ENCODE data around the gene USF1. TPM values are rescaled to one million over a fixed set of nuclear protein-coding genes. Genes with fewer than 3 reads are reported as not detected.
A peak's percentile ranks its signal among the peaks of the same experiment; 100 is the strongest.

The USF1 gene, protein sequence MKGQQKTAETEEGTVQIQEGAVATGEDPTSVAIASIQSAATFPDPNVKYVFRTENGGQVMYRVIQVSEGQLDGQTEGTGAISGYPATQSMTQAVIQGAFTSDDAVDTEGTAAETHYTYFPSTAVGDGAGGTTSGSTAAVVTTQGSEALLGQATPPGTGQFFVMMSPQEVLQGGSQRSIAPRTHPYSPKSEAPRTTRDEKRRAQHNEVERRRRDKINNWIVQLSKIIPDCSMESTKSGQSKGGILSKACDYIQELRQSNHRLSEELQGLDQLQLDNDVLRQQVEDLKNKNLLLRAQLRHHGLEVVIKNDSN
- 10 to 100 TPM; 57.9 to 69.4 TPM for total RNA-seq

GRCh38 chr1:161045736-161046604, at the start of gene USF1:
Gene USF1 (minus strand): TSS chr1:161045977. CDS start chr1:161043275, 2,702 bp downstream.
- peak within 1 kb of the TSS; percentile 88 for H3K4me3 ChIP-seq
- H3K4me1 ChIP-seq (ENCODE audit: control insufficient read depth in 1 of 2, low read depth in 2 of 2): peaks cover 9 to 18% of the 10 kb centered on the region in 2 donors
- H3K36me3 ChIP-seq: peaks cover 22% of the 10 kb centered on the region
- DNase-seq (ENCODE audit: low spot score) (peak; percentile 77), ATAC-seq (ENCODE audit: insufficient number of reproducible peaks, low FRiP score, low read depth) (peak; percentile 95)
- no peaks in the 10 kb centered on the region for H3K27me3 ChIP-seq (replicated peaks; ENCODE audit: insufficient read depth)
- H3K9me3 ChIP-seq: no peaks in the 10 kb centered on the region
- no peak for TF ChIP-seq CTCF (IDR thresholded peaks at IDR 0.05)
- peak within 1 kb of the TSS; percentile 93 to 94 for H3K27ac ChIP-seq

- Histone ChIP-seq H3K4me1 (ENCODE audit: control insufficient read depth in 1 of 2, low read depth in 2 of 2) (peaks cover 2 to 21% of the 10 kb centered on the region in 2 donors), H3K36me3 (no peaks in the 10 kb centered on the region), H3K4me3 (no peak overlapping the region), H3K27me3 (replicated peaks; ENCODE audit: insufficient read depth) (no peaks in the 10 kb centered on the region), H3K9me3 (no peaks in the 10 kb centered on the region), H3K27ac (no peak overlapping the region)
- ATAC-seq (ENCODE audit: insufficient number of reproducible peaks, low FRiP score, low read depth) (no peak), DNase-seq (ENCODE audit: low spot score) (no peak)
- TF ChIP-seq CTCF (IDR thresholded peaks at IDR 0.05): no peak
Observed at GRCh38 chr1:161095230-161095629, 49.5 kb upstream of the USF1 start.

- no peak overlapping the region for H3K4me3 ChIP-seq
- ATAC-seq (ENCODE audit: insufficient number of reproducible peaks, low FRiP score, low read depth) (no peak), DNase-seq (ENCODE audit: low spot score) (no peak)
- peaks cover 2 to 21% of the 10 kb centered on the region in 2 donors for H3K4me1 ChIP-seq (ENCODE audit: control insufficient read depth in 1 of 2, low read depth in 2 of 2)
- H3K27ac ChIP-seq: no peak overlapping the region
- H3K9me3 ChIP-seq: no peaks in the 10 kb centered on the region
- H3K27me3 ChIP-seq (replicated peaks; ENCODE audit: insufficient read depth): no peaks in the 10 kb centered on the region
- no peaks in the 10 kb centered on the region for H3K36me3 ChIP-seq
- TF ChIP-seq CTCF (IDR thresholded peaks at IDR 0.05): no peak
Observed at GRCh38 chr1:161094481-161094880, 48.7 kb upstream of the USF1 start.

DNA sequence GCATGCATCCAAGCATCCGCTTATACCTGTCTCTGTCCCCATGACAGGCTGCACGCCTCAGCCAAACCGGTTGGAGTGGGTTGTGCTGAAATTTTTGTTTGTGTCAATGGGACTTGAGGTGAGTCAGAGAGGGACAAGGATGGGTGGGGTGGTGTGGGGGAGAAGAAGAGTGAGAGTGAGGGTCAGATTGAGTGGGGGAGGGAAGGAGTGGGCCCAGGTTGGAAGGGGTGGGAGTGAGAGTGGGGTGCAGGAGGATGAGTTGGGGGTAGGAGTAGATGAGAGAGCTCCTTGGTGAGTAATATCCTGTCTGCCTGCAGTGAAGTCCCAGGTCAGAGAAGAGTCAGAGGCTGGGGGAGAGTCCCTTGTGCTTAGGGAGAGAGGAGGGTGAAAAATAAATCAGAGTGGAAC, 46.8 kb upstream of the USF1 start:
- Histone ChIP-seq H3K4me3 (no peak overlapping the region), H3K4me1 (ENCODE audit: control insufficient read depth in 1 of 2, low read depth in 2 of 2) (peaks cover 2 to 10% of the 10 kb centered on the region in 2 donors), H3K9me3 (no peaks in the 10 kb centered on the region), H3K36me3 (no peaks in the 10 kb centered on the region), H3K27me3 (replicated peaks; ENCODE audit: insufficient read depth) (no peaks in the 10 kb centered on the region), H3K27ac (no peak overlapping the region)
- DNase-seq (ENCODE audit: low spot score): no peak
- no peak for TF ChIP-seq CTCF (IDR thresholded peaks at IDR 0.05)
- ATAC-seq (ENCODE audit: insufficient number of reproducible peaks, low FRiP score, low read depth): no peak
